Heart left ventricle (tissue), 13 donors: ENCODE results near the gene TRIM59.

ENCODE experiments used
- CTCF ChIP-seq, 12 donors: fragments of 200-600 bp; sonication (generic) in 4 of 12; IDR thresholded peaks; one replicate each; pipeline versions ENCODE4 v1.5.0 to v1.8.0; 2018 to 2022; ENCODE audit warnings: antibody characterized with exemption in 12 of 12, mild to moderate bottlenecking in 5 of 12
- POLR2A ChIP-seq, 2 donors: fragments of 450-650 bp; IDR thresholded peaks; one replicate each; pipeline ENCODE4 v1.6.1; 2017; ENCODE audit warnings: antibody characterized with exemption in 2 of 2, mild to moderate bottlenecking in 2 of 2, moderate library complexity in 2 of 2
- donor health status: ischemic (EF 13 %, LVEDD 7.1; RV severe dilation, severe dysfunction).
- donor health status: DM: no; HTN: yes; CAD: no.
- donor health status: DM: no; HTN: no; CAD: no.
- donor health status: ischemic (EF 25% LVEDD 6.9; RV normal size, moderate dysfunction).
- donor health status: ischemic (EF 25% LVEDD 5.7; RV mildly dilated, moderate dysfunction).
- donor health status: ischemic (EF 35%, LVEDD 5.7; RV mildly dilated, moderate dysfunction).
- donor health status: nonischemic (EF 11% LVEDD 7.7; RV severe dilation, severe dysfunction).
- donor health status: DM: yes; HTN: yes; CAD: no.
- donor health status: PGD.
- donor health status: ischemic (EF 29% LVEDD 5.4; RV normal size, mild dysfunction).
- donor health status: nonischemic (EF 23%, LVEDD 6.1; RV moderate dilation, normal function).

- TF ChIP-seq CTCF (IDR thresholded peaks at IDR 0.05) (no peak), POLR2A (IDR thresholded peaks at IDR 0.05) (no peak)
Observed at GRCh38 chr3:160474416-160474838, 24.8 kb upstream of the TRIM59 start.
